ENCODE measurements around the gene GNAI3. TPM values are rescaled to one million over a fixed set of nuclear protein-coding genes. Genes with fewer than 3 reads are reported as not detected.

The GNAI3 gene
- total RNA-seq, 1 donor from 2014 or later, result 18.7 TPM

DNA sequence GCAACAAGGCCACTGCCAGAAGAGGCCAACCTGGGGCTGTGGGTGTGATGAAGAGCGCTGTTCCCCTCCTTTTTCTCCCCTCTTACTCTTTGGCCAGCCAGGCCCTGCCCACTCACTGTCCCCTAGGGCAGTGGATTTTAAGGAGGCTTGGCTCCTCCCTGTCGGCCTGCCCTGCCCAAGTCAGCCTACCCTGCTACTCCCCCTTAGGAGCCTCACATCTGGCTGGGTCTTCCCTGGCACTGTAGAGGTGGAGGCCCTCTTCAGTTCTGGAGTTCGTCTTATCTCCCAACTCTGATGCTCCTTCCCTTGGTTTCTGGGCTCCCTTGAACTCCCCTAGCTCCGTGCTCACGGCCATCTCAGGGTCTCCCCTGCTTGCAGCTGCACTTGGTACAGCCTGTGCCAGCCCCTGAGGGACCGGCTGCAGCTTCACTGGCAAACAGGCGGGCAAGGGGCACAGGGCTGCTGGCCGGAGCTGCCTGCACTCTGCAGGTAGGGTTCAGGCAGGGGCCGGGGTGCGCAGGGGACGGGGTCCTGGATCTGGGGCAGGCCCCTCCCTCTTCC, 75.3 kb downstream of the GNAI3 start:
- no peak for DNase-seq (ENCODE audit: low read depth, low spot score)

DNA sequence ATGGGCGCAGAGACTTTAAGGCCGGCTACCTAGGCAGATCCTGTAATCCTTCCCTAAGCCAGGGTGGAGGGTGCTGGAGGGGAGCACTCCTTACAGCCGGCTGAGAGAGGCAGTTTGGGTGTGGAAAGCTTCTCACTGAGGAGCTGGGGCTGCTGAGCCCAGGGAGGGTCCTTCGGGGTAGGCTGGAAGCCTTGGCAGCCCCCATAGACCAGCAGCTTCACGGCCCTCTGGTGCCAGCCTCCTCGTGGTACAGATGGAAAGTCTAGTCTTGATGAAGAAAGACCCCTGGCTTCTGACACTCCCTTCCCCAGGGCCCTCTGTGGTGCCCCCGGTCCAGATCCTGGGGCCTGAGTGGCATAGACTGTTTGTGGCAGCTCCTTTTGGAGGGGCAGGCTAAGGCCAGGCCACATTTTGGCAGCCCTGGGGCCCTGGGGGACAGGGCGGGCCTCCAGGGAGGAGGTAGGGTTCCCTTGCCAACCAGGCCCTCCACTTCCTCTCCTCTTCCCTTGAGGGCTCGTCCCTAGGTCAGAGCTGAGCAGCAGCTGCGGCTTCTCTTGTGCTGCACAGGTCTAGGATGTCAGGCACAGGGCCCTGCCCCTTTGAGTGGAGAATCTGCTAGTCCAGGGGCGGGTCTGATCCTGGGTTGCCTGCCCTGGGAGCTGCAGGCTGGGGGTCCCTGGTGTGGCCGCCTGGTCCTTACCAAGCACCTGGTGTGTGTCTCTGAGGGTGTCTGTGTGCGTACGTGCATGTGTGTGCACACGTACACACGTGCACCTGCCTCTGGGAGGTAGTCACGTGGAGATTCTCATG, 76.0 kb downstream of the GNAI3 start:
- no peak for DNase-seq (ENCODE audit: low read depth, low spot score)

DNA sequence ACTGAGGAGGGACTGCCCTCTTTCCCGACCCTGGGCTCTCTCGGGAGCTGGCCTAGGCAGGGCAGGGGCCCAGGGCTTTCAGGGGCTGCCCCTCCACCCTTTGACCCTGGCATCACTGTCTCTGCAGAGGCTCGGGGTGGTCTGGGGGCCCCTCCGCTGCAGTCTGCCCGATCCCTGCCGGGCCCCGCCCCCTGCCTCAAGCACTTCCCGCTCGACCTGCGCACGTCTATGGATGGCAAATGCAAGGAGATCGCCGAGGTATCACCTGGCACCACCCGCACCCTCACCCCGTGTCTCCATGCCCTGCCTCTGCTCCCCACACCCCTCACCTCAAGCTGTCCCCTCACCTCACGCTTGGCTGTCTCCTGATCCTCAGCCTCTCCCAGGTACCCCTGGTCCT, 76.8 kb downstream of the GNAI3 start:
- no peak for DNase-seq (ENCODE audit: low read depth, low spot score)

DNA sequence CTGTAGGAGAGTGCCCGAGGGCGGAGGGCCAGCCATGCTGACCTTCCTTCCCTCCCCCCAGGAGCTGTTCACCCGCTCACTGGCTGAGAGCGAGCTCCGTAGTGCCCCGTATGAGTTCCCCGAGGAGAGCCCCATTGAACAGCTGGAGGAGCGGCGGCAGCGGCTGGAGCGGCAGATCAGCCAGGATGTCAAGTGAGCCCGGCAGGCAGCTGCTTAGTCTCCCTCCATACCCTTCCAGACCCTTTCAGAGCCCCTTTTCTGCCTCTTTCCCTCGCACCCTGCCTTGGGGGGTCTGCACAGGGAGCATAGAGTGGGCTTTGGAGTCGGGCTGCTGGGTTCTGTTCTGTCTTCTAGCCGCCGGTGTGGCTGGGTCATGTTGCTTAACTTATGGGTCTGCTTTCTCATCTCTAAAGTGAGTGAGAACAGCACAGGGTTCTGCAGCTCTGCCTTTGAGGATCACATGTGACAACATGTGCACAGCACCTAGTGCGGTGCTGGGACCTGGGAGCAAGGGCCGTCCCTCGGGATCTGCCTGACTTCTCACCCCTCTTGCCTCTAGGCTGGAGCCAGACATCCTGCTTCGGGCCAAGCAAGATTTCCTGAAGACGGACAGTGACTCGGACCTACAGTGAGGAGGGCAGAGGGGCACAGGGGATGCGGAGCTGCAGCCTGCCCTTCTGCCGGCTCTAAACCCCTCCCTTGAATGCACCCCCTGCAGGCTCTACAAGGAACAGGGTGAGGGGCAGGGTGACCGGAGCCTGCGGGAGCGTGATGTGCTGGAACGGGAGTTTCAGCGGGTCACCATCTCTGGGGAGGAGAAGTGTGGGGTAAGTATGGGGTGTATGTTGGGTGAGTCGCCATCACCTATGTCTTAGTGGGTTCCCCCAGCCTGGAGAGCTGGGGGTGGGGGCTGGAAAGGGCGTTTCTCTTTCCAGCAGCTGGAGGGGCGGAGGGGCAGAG, 77.5 kb downstream of the GNAI3 start:
- no peak for DNase-seq (ENCODE audit: low read depth, low spot score)

DNA sequence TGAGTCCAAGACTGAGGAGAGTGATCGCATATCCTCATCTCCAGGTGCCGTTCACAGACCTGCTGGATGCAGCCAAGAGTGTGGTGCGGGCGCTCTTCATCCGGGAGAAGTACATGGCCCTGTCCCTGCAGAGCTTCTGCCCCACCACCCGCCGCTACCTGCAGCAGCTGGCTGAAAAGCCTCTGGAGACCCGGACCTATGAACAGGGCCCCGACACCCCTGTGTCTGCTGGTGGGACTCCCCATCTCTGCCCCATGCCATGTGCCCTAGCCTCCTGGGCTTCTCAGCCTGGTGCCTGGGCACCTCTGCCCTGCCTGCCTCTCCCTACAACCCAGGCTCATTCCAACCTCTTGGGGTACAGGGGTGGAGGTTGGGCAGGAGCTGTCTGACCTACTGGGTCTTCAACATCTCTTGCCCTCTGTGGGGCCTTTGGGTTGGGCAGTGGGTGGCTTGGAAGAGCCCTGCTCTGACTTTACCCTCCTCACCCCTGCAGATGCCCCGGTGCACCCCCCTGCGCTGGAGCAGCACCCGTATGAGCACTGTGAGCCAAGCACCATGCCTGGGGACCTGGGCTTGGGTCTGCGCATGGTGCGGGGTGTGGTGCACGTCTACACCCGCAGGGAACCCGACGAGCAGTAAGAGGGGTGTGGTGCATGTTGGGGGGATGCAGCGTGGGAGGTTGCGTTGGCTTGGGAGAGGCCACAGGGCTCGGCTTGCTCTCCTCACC, 78.4 kb downstream of the GNAI3 start:
- no peak for DNase-seq (ENCODE audit: low read depth, low spot score)

DNA sequence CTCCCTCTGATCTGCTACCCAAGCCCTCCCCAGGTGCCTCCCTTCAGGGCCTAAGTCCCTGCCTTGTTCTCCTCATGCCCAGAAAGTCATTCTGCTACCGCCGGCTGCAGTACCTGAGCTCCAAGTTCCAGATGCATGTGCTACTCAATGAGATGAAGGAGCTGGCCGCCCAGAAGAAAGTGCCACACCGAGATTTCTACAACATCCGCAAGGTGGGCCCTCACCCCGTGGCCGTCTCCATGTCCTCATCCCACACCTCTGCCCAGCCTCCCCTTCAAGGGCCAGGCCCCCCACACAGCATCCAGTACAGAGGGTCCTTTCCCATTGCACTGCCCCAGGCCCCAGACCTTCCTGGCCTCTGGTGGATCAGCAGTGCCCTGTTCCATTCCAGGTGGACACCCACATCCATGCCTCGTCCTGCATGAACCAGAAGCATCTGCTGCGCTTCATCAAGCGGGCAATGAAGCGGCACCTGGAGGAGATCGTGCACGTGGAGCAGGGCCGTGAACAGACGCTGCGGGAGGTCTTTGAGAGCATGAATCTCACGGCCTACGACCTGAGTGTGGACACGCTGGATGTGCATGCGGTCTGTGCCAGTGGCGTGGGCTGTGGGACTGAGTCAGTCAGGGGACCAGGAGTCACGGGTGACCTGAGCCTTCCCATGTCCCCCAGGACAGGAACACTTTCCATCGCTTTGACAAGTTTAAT, 79.4 kb downstream of the GNAI3 start:
- no peak for DNase-seq (ENCODE audit: low read depth, low spot score)

DNA sequence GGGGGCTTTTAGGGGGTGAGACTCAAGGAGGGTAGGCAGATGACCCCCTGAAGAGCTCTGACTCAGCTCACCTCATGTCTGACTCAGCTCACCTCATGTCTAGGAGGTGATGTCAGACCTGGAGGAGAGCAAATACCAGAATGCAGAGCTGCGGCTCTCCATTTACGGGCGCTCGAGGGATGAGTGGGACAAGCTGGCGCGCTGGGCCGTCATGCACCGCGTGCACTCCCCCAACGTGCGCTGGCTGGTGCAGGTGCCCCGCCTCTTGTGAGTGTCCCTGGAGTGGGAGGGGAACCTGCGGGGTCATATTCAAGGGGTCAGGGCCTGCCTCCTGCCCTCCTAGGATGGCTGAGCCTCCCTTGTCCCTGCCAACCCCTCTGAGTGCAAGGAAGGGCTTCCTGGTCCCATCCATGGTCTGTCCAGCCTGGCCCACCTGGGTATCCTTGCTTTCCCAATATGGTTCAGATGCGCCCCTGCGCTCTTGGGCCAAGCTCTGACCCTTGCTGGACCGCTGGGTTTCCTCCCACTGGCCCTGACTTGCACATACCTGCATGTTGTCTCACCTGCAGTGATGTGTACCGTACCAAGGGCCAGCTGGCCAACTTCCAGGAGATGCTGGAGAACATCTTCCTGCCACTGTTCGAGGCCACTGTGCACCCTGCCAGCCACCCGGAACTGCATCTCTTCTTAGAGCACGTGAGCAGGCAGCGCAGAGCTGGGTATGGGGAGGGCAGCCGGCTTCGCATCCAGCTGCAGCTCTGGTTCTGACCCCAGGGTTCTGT, 80.3 kb downstream of the GNAI3 start:
- DNase-seq (ENCODE audit: low read depth, low spot score), result no peak

DNA sequence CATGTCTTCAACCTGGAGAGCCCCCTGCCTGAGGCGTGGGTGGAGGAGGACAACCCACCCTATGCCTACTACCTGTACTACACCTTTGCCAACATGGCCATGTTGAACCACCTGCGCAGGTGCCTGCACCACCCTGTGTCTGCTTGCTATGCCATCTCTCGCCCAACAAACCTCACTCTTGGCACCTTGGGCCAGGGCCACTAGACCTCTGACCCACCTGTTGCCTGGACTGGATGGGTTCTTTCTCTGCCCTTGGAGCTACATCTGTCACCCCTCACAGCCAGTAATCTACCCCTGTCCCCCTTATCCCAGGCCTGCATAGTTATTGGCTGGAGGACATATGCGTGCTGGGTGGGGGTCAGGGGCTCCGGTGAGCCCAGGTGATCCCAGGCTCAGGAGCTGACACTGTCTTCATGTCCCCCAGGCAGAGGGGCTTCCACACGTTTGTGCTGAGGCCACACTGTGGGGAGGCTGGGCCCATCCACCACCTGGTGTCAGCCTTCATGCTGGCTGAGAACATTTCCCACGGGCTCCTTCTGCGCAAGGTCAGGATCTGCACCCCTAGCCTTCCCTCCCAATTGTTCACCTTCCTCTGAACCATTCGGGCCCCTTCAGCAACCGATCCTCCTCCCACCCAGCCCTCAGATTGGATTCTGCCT, 81.1 kb downstream of the GNAI3 start:
- no peak for DNase-seq (ENCODE audit: low read depth, low spot score)

DNA sequence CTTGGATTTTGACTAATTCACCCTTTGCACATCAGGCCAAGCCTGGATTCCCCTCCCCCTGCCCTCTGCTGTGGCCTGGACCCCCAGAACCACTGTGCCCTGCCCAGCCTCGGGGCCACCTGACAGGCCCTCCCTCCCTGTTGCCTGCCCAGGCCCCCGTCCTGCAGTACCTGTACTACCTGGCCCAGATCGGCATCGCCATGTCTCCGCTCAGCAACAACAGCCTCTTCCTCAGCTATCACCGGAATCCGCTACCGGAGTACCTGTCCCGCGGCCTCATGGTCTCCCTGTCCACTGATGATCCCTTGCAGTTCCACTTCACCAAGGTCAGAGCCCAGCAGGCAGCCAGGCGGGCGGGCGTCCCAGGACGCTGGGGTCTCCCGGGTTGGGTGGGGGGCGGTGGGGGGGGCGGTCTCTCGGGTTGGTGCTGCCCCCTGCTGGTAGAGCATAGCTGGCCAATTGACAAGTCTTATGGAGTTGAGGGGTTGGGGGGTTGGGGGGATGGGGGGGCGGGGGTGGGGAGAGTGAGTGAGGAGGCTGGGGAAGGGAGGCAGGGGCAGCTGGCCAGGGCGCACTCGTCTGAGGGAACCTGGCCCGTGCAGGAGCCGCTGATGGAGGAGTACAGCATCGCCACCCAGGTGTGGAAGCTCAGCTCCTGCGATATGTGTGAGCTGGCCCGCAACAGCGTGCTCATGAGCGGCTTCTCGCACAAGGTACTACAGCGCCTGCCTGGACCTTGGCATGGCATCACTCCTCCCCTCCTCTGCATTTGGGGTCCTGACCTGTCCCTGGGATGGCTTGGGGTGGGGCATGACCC, 81.9 kb downstream of the GNAI3 start:
- DNase-seq (ENCODE audit: low read depth, low spot score), result no peak

DNA sequence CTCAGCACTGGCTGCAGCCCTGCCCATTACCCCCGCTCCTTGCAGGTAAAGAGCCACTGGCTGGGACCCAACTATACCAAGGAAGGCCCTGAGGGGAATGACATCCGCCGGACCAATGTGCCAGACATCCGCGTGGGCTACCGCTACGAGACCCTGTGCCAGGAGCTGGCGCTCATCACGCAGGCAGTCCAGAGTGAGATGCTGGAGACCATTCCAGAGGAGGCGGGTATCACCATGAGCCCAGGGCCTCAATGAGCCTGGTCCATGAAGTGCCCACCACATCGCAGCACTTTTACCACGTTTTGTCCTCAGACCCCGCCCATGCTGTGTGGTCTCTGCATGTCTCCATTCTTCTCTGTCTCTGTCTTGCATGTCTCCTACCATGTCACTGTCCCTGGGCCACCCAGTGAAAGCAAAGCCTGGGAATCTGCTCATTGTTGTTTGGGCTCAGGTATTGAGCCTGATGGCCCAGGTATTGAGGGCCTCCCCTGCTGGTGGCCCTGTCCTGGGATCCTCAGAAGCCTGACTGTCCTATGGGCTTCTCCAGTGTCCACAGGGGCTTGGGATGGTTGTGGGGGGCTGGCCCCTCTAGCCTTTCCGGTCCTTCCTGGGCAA, 82.6 kb downstream of the GNAI3 start:
- DNase-seq (ENCODE audit: low read depth, low spot score), result no peak

DNA sequence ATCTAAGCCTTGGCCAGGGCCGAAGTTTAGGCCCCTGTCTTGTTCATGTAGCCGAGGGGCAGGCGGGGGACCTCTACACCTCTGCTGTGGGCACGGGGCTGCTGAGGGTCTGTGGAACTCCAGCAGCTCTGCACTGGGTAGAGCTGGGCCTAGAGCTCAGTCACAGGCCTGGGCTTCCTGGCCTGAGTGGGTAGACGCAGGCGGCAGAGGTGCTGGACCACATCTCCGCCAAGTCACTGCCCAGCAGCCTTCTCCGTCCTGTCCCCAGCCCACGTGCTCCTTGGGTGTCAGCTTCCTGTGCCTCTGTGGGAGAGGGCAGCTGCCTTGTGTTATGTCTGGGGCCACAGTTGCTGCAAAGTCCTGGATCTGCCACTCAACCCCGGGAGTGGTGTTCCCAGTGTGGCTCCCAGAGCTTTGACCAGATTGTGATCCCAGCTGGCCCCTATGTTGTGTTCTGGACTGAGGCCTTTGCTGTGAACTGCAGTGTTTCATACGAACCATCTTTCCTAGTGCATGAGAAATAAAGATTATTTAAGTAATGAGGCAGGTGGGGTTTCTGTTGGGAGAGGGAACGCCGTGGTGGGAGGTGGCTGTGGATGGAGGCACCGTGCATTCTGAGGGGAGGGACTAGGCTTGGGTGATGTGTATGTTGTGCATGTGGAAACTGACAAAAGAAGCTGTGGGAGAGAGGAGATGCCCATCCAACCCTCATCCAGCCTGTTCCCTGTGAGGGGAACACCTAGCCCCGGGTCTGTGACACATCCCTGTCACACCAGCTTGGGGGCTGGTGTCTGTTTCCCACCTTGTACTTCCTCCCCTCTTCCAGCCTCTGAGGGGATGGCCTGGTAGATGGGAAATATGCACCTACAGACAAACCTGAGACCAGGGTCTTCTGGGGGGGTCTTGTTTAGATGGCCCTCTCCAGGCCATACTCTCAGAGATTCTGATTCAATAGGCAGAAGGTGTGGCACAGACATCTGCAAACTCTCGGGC, 83.4 kb downstream of the GNAI3 start:
- no peak for DNase-seq (ENCODE audit: low read depth, low spot score)

DNA sequence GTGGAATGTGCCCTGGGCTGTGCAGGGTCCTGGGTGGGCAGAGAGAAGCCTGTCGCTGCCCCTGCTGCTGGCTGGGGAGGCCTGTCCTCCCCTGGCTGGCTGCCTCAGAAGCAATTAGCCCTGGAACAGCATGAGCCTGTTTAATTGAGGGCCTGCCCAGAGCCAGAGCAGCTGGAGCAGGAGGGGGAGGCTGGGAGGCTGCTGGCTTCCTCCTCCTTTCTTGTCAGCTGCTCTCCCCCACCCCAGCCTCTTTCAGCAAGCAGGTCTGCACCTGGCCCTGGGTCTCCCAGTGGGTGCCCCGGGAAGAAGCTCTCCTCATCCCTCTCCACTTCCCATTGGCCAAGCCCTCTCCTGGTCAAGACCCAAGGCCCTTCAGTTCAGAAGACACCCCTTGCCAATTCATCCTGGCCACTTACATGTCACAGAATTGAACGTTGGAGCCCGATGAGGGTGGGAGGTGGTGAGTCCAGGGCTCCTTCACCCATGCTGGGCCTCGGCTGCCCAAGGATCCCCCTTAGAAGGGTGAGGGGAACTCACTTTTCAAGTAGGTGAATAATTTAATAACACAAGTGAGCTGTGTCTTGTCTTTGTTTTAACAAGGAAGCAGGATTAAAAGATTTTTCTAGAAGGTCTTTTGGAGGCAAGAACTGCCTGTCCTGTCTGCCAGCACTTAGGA, 84.4 kb downstream of the GNAI3 start:
- DNase-seq (ENCODE audit: low read depth, low spot score), result no peak

DNA sequence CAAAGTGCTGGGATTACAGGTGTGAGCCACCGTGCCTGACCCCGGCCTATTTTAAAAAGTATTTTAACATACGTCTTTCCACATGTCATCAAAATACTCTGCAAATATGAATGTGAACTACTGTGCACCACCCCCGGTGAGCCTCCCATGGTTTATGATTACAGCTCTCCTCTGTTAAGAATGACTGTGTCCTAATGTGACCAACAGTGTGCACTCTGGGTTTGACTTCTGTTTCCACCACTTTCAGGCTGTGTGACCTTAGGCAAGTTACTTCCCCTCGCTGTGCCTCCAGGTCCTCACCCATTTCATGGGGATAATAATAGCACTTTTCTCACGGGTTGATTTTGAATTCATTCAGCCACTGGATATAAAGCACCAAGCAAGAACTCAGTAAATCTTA, 85.9 kb downstream of the GNAI3 start:
- no peak for DNase-seq (ENCODE audit: low read depth, low spot score)

DNA sequence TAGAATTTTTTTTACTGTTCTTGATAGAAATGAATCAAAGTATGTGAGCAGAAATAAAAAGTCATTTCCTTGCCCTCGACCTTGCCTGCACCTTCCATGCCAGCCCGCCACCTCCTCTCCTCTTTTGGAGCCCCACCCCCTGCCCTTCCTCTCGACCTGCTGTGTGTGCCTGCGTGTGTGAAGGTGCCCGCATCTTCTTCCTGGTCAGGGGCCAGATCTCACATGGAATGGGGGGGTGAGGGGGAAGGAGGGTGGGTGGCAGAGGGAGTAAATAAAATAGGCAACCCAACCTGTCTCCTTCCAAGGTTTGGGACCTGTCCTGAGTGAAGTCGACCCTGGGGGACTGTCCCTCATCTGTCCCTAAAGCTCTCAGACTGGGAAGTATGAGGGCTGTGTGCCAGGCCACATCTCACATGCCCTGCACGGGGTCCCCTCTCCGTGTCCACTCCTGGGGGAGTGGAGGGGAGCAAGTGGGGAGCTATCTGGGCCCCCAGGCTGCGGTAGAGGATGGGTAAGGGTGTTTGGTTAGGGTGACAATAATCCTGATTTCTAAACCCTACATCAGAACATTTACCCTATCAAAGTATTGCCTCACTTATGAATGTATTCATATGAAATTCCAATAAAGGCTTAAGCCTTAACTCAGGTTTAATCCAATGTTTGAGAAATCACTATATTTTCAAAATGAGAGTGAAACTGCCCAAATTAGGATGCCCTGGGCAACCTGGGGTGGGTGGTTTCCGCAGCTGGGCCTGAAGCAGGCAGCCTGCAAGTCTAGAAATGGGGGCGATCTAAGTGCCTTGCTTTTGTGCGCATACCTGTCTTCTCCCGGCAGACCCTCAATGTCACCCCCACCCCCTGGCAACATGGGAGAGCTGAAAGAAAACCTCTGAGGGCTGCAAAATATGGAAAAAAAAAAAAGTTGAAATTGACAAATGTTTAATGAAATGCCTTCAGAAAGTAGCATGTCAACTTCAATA, 86.6 kb downstream of the GNAI3 start:
- DNase-seq (ENCODE audit: low read depth, low spot score), result no peak

DNA sequence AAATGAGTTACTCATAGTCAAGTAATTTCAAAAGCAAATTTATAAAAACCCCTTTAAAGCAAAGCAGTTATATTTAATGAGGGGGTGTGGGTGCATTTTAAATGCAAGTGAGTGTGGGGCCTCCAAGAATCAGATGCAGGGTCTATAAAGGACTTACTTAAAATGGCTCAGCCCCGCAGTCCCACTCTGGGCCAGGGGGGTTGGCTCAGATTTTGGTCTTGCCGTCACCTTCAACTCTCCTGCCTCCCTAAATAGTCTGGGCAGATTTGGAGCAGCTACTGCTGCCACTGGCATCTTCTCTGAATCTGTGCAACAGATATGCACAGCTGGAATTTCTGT, 87.4 kb downstream of the GNAI3 start:
- DNase-seq (ENCODE audit: low read depth, low spot score), result no peak
